DND-41 (cell line): Measurements from ENCODE around the gene CREG1.

ENCODE experiments used
- EZH2 ChIP-seq: IDR thresholded peaks from 3 replicates; pipeline ENCODE4 v1.6.1; 2012; ENCODE audit warnings: borderline replicate concordance, low read depth, mild to moderate bottlenecking, moderate library complexity, low read length, inconsistent platforms; ENCODE audit not compliant: severe bottlenecking
- TF ChIP-seq, protein P1 (sequence below): IDR thresholded peaks from 2 replicates; pipeline ENCODE4 v1.5.1; 2012; ENCODE audit warnings: borderline replicate concordance, low read length, moderate library complexity, mild to moderate bottlenecking; ENCODE audit not compliant: poor library complexity, severe bottlenecking; ENCODE audit errors: extremely low read depth

DNA sequence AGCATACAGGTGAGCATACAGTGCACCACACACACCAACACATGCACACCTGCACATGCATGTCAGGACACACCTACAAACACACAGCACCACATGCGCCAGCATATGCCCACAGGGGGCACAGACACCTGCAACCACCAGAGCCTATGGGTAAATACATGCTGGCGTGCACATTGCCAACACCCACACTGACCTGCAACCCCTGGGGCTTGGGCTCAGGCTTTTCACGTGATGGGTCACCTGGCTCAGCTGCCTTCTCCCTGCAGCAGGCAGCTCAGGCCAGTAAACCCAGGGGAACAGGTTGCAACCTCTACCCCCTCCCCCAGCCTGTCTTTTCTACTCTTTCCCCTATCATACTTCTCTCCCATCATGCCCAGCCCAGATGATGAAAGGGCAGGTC is 43.3 kb downstream of the CREG1 start:
- TF ChIP-seq, protein P1, sequence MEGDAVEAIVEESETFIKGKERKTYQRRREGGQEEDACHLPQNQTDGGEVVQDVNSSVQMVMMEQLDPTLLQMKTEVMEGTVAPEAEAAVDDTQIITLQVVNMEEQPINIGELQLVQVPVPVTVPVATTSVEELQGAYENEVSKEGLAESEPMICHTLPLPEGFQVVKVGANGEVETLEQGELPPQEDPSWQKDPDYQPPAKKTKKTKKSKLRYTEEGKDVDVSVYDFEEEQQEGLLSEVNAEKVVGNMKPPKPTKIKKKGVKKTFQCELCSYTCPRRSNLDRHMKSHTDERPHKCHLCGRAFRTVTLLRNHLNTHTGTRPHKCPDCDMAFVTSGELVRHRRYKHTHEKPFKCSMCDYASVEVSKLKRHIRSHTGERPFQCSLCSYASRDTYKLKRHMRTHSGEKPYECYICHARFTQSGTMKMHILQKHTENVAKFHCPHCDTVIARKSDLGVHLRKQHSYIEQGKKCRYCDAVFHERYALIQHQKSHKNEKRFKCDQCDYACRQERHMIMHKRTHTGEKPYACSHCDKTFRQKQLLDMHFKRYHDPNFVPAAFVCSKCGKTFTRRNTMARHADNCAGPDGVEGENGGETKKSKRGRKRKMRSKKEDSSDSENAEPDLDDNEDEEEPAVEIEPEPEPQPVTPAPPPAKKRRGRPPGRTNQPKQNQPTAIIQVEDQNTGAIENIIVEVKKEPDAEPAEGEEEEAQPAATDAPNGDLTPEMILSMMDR = no peak
- TF ChIP-seq EZH2 = no peak
